Ovary (tissue), 9 donors: ENCODE data around the gene ADCYAP1R1. TPM values are rescaled to one million over a fixed set of nuclear protein-coding genes. Genes with fewer than 3 reads are reported as not detected.

ENCODE experiments used
- DNase-seq, 5 donors: peaks; one replicate each; pipeline ENCODE4 v3.0.0-alpha.2; 2019 to 2020
- H3K27ac ChIP-seq, 2 donors: fragments of 200-600 bp; one replicate each; pipeline versions ENCODE4 v1.5.1 to v1.8.0; 2019 to 2022
- H3K27me3 ChIP-seq: fragments of 200-600 bp; one replicate; pipeline ENCODE4 v1.8.0; 2022
- H3K36me3 ChIP-seq: fragments of 200-600 bp; sonication (generic); one replicate; pipeline ENCODE4 v1.5.1; 2019
- H3K4me1 ChIP-seq: one replicate; pipeline ENCODE4 v1.8.1; 2013; ENCODE audit warnings: mild to moderate bottlenecking, moderate library complexity; ENCODE audit not compliant: insufficient read depth
- H3K4me3 ChIP-seq: fragments of 200-600 bp; sonication (generic); one replicate; pipeline ENCODE4 v1.5.1; 2017
- H3K9me3 ChIP-seq, 2 donors: fragments of 200-600 bp in 1 of 2; sonication (generic) in 1 of 2; one replicate each; pipeline versions ENCODE4 v1.5.1 to v1.8.1; 2013 to 2019; ENCODE audit warnings: mild to moderate bottlenecking in 1 of 2, moderate library complexity in 1 of 2
- EP300 ChIP-seq: sonication (generic); formaldehyde crosslinking; IDR thresholded peaks from one replicate; pipeline ENCODE4 v1.6.1; 2017; ENCODE audit warnings: antibody characterized with exemption
- POLR2A ChIP-seq: fragments of 450-650 bp; IDR thresholded peaks from one replicate; pipeline ENCODE4 v1.6.1; 2017; ENCODE audit warnings: antibody characterized with exemption, mild to moderate bottlenecking, moderate library complexity
- WGBS, 3 donors: extraction: QIAGEN DNeasy Blood & Tissue Kit in 1 of 3; methylation state at CpG; one replicate each; pipeline versions ENCODE4 v1.1.5 to v1.1.7; 2013 to 2017; 5-methylcytosine and 5-hydroxymethylcytosine counted together
- intact Hi-C, 4 donors: fragments of 100-400 bp; cut with DNase I; formaldehyde crosslinking; loops; one replicate each; pipeline versions ENCODE4 v1.11.0 to v1.15.1; 2022 to 2023
- polyA plus RNA-seq, 2 donors: library from polyadenylated mRNA; stranded (reverse); fragments of 200-250 nt in 1 of 2; fragments of 350-450 nt in 1 of 2; fragmentation: Illumina TruSeq in 1 of 2; extraction: RNeasy Lipid Tissue Mini Kit (QIAGEN cat#74804) in 1 of 2; gene quantifications; one replicate each; pipeline ENCODE4 v1.2.3, GENCODE V29; 2013 to 2014
- total RNA-seq, 7 donors: library from RNA; depleted of rRNA in 2 of 7; stranded (reverse); fragments of >200 nt in 2 of 7; fragmentation: NEBNext Ultra II Directional in 3 of 7; extraction: Animal tissue kit (Norgen Biotek cat#: 25700) in 3 of 7; gene quantifications; one replicate each; pipeline versions ENCODE4 v1.1.0 to v1.2.4, GENCODE V29; 2016 to 2023
- TF ChIP-seq, protein P1 (sequence below), 3 donors: fragments of 450-650 bp in 2 of 3; fragments of 200-600 bp in 1 of 3; IDR thresholded peaks; one replicate each; pipeline versions ENCODE4 v1.5.1 to v1.8.0; 2016 to 2022; ENCODE audit warnings: antibody characterized with exemption in 3 of 3, mild to moderate bottlenecking in 1 of 3
- donor health status: DM: no; HTN: no; CAD: no; lungs with moderate emphysema.
- donor health status: DM: no; HTN: no; CAD: no.
- donor health status: Bipolar disorder and iron deficiency.
- donor health status: DM: yes; HTN: yes; CAD: no.
- donor health status: DM: no; HTN: no; CAD: no.
- donor health status: DM: yes; HTN: yes; CAD: no.

Gene ADCYAP1R1
- total and polyA plus RNA-seq, 9 donors: 0.33 to 9.2 (median 5.0) TPM

DNA sequence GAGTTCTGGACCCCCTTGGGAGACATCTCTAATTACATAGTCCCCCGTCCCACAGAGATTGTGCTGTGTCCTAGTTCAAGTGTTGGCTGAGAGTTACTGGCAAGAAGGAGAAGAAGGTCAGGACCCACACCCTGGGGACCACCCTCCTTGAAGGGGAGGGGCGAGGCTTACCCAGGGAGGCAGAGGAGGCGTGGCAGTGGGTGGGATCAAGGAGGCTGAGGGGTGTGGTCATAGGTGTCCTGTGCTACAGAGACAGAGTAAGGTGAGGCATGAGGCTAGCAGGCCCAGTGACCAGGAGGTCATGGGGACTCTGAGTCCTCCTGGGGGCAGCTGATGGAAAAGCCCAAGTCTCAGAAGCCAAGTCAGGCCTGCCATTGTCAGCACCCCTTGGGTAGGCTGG is 29.4 kb upstream of the ADCYAP1R1 start:
- no peak for TF ChIP-seq EP300
- TF ChIP-seq, protein P1, sequence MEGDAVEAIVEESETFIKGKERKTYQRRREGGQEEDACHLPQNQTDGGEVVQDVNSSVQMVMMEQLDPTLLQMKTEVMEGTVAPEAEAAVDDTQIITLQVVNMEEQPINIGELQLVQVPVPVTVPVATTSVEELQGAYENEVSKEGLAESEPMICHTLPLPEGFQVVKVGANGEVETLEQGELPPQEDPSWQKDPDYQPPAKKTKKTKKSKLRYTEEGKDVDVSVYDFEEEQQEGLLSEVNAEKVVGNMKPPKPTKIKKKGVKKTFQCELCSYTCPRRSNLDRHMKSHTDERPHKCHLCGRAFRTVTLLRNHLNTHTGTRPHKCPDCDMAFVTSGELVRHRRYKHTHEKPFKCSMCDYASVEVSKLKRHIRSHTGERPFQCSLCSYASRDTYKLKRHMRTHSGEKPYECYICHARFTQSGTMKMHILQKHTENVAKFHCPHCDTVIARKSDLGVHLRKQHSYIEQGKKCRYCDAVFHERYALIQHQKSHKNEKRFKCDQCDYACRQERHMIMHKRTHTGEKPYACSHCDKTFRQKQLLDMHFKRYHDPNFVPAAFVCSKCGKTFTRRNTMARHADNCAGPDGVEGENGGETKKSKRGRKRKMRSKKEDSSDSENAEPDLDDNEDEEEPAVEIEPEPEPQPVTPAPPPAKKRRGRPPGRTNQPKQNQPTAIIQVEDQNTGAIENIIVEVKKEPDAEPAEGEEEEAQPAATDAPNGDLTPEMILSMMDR (IDR thresholded peaks at IDR 0.05): no peak
- no peak for TF ChIP-seq POLR2A
- H3K4me1 ChIP-seq: peaks cover 5% of the 10 kb centered on the region
- H3K9me3 ChIP-seq: no peaks in the 10 kb centered on the region
- WGBS, 3 donors: 90 to 97% (median 93%) methylated on average over 3 of the region's 3 CpGs
- intact Hi-C loops: no loop called here
- no peaks in the 10 kb centered on the region for H3K36me3 ChIP-seq
- no peak overlapping the region for H3K27ac ChIP-seq
- H3K27me3 ChIP-seq: no peaks in the 10 kb centered on the region
- DNase-seq: no peak
- H3K4me3 ChIP-seq: no peak overlapping the region

DNA sequence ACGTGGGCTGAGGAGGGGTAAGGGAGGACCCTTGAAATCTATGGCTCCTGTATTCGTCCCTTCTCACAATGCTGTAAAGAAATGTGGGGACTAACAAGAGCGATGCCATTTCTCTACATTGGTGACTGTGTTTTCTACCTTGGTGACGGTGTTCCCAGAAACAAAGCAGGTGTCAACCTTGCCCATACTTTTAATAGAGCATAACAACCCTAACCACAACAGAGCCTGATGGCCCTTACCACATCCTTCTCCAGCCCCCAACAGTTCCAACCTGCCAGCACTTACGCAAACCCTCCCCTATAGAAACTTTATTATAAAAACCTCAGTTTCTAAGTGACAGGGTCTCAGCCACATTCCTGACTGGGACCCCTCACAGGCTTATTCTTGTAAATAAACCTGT is 28.2 kb upstream of the ADCYAP1R1 start:
- no peak for DNase-seq
- intact Hi-C loops: no loop called here
- H3K36me3 ChIP-seq: no peaks in the 10 kb centered on the region
- H3K27ac ChIP-seq: no peak overlapping the region
- TF ChIP-seq, protein P1 (IDR thresholded peaks at IDR 0.05): no peak
- TF ChIP-seq POLR2A (no peak), EP300 (no peak)
- no peaks in the 10 kb centered on the region for H3K27me3 ChIP-seq
- H3K4me3 ChIP-seq: no peak overlapping the region
- H3K9me3 ChIP-seq: no peaks in the 10 kb centered on the region
- WGBS, 3 donors: 93 to 99% (median 93%) methylated on average over 5 of the region's 5 CpGs
- H3K4me1 ChIP-seq: peaks cover 5% of the 10 kb centered on the region

DNA sequence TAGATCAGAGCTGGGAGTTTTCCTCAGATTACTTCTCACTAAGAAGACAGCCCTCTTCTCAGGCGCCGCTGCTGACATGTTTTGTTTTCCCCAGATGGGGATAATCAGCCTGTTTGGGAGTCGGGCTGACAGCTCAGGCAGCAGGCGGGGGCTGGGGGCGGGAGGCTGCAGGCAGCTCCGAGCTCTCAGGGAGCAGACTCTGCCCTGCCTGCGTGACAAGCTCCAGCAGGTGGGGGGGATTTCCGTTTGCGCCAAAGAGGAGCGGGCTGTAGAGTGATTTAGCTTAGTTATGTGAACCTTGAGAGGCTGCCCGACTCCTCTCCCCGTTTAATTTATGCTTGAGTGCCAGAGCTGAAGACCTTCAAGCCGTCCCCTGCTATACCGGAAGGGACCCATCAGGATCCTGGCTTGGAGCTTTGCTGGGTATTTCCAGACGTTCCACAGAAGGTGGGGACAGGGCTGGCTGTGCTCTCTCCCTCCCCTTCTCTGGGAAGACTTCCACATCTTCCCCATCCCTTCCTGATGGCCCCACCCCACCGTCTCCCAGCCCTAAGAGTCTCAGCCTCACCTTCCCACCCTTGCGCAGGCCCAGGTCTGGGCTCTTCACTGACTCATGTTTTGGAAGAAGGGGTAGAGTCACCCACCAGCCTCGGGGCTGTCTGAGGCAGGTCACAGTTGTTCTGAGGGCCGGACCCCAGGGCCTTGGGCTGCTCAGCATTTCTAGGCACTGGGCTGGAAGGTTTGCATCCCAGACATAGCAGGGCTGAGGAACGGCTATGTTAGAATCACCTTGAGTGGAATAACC is 24.7 kb upstream of the ADCYAP1R1 start:
- H3K4me3 ChIP-seq: no peak overlapping the region
- WGBS, 3 donors: 12 to 15% (median 14%) methylated on average over 20 of the region's 20 CpGs
- H3K27ac ChIP-seq: peak overlapping the region; percentile 47 to 64
- H3K4me1 ChIP-seq: peaks cover 5% of the 10 kb centered on the region
- no peaks in the 10 kb centered on the region for H3K36me3 ChIP-seq
- DNase-seq: peak; percentile 72 to 81 (median 74)
- H3K9me3 ChIP-seq: no peaks in the 10 kb centered on the region
- no peak for TF ChIP-seq POLR2A
- TF ChIP-seq, protein P1 (IDR thresholded peaks at IDR 0.05): no peak
- intact Hi-C loops: no loop called here
- H3K27me3 ChIP-seq: no peaks in the 10 kb centered on the region

DNA sequence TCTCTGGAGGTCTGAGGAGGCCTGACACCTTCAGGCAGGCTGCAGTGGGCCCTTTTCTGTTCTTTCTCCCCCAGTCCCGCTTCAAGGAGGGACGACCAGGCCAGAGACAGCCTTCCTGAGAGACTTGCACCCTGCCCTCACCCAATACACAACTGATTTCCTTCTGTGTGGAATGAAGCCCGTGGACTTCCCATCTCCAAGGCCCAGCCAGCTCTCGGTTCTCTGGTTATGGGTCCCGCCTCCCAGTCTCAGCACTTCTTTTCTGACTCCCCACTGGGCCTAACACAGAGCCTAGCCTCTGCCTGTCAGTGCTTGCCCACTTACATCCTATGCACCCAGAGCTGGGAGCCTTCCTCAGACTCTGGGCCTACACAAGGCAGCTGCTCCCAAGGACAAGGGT is 24.1 kb upstream of the ADCYAP1R1 start:
- intact Hi-C loops: no loop called here
- TF ChIP-seq, protein P1 (IDR thresholded peaks at IDR 0.05): no peak
- no peak for TF ChIP-seq POLR2A
- no peak for TF ChIP-seq EP300
- Histone ChIP-seq H3K4me1 (peaks cover 5% of the 10 kb centered on the region), H3K4me3 (no peak overlapping the region), H3K27me3 (no peaks in the 10 kb centered on the region), H3K27ac (peak overlapping the region in 1 of 2 donors; percentile 64), H3K36me3 (no peaks in the 10 kb centered on the region), H3K9me3 (no peaks in the 10 kb centered on the region)
- no peak for DNase-seq
- WGBS, 3 donors: 87 to 90% (median 89%) methylated on average over 5 of the region's 5 CpGs
